Measurements from ENCODE around the gene STXBP4.

Gene STXBP4, protein sequence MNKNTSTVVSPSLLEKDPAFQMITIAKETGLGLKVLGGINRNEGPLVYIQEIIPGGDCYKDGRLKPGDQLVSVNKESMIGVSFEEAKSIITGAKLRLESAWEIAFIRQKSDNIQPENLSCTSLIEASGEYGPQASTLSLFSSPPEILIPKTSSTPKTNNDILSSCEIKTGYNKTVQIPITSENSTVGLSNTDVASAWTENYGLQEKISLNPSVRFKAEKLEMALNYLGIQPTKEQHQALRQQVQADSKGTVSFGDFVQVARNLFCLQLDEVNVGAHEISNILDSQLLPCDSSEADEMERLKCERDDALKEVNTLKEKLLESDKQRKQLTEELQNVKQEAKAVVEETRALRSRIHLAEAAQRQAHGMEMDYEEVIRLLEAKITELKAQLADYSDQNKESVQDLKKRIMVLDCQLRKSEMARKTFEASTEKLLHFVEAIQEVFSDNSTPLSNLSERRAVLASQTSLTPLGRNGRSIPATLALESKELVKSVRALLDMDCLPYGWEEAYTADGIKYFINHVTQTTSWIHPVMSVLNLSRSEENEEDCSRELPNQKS

DNA sequence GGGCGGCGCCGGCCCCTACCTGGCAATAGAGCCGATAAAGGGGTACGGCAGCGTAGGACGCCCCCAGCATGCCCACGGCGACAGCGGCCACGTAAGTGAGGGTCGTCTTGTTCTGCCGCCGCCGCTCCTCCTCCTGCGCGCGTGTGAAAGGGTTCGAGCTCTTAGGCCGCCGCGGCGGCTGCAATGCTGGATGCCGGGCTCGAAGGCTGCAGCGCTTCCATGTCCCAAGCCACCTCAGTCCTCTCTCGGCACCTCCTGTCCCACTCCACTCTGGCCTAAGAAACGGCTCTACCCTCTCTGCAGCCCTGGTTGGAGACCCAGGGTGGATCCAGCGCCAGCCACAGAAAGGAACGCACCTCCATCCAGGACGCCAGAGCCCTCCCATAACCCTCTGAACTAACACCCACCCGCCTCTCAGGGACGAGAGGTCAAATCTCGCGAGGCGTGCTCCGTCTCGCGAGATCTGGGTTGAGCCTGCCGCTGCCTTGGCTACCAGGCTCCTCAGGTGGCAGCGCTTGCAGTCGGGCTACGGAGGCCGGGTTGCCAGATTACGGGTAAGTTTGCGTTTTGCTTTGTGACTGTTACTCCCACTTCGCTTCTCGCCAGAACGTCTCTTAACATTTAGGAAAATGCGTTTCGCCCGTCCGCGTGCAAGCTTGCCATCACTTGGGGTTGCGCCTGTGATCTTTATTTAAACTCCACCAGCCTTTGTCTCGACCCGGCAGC lies at the start of gene STXBP4, which contains the start of gene COX11:
STXBP4 (plus strand) TSS at position 504 of the 726 bp plus-strand sequence. CDS start 17,455 bp downstream, outside the sequence.
COX11 (minus strand) TSS at position 393 of the 726 bp plus-strand sequence; CDS start at position 385, 8 bp downstream.
- H3K9ac ChIP-seq (ENCODE audit: low read length), result peak within 1 kb of the TSS; percentile 94
- H3K79me2 ChIP-seq (ENCODE audit: insufficient read depth, low read length), result peaks cover 16% of the 10 kb centered on the region
- peak within 1 kb of the TSS; percentile 93 for H3K4me3 ChIP-seq (ENCODE audit: low read depth, low read length, poor library complexity, severe bottlenecking)
- no peaks in the 10 kb centered on the region for H3K27me3 ChIP-seq (ENCODE audit: insufficient read depth, low read length)
- H3K36me3 ChIP-seq (ENCODE audit: insufficient read depth, low read length), result peaks cover 22% of the 10 kb centered on the region
- H3K9me2 ChIP-seq (ENCODE audit: low read depth, low read length), result no peaks in the 10 kb centered on the region
- H3K4me1 ChIP-seq (ENCODE audit: insufficient read depth, low read length, severe bottlenecking), result peaks cover 38% of the 10 kb centered on the region
- H4K20me1 ChIP-seq (ENCODE audit: insufficient read depth, low read length), result no peaks in the 10 kb centered on the region
- H3K27ac ChIP-seq (ENCODE audit: low read depth, low read length, poor library complexity, severe bottlenecking), result peak within 1 kb of the TSS; percentile 51
- H3F3A ChIP-seq (ENCODE audit: insufficient read depth, low read length), result no peaks in the 10 kb centered on the region
- no peak for TF ChIP-seq EZH2 (IDR thresholded peaks at IDR 0.05; ENCODE audit: borderline replicate concordance, low read length)
- no peak; the same call in 1 of the 2 replicates for TF ChIP-seq CTCF (IDR thresholded peaks at IDR 0.05; ENCODE audit: low read length)
- H3K9me3 ChIP-seq (ENCODE audit: low read length), result no peaks in the 10 kb centered on the region
- peak within 1 kb of the TSS; percentile 86 for H2AFZ ChIP-seq (ENCODE audit: low read length)
- H3K4me2 ChIP-seq (ENCODE audit: low read length), result peak within 1 kb of the TSS; percentile 94

DNA sequence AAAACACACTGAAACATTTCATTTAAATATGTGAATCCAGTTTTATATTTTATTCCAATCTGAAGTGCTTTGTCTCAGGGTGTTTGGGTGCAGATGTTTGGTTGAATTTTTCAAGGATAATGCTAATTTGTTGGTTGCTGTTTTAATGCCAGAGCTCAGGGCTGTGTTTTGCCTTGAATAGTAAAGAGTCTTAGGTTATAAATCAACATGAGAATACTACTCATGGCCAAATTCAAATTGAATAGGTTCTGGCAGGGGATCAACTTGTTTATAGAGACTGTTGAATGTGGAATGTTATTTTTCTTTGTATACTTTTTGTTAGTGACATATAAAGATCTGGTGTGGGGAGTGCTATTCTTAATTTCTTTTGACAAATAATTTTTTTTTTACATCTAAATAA lies 49.1 kb upstream of the STXBP4 start:
- Histone ChIP-seq H3K36me3 (ENCODE audit: insufficient read depth, low read length) (no peaks in the 10 kb centered on the region), H3K9me3 (ENCODE audit: low read length) (peaks cover 3% of the 10 kb centered on the region; the same call in 1 of the 2 replicates)
- TF ChIP-seq EZH2 (IDR thresholded peaks at IDR 0.05; ENCODE audit: borderline replicate concordance, low read length) (no peak), CTCF (IDR thresholded peaks at IDR 0.05; ENCODE audit: low read length) (no peak)

GRCh38 chr17:54920819-54921218 lies 47.7 kb upstream of the STXBP4 start:
- H3K4me2 ChIP-seq (ENCODE audit: low read length), result no peak overlapping the region
- no peak for TF ChIP-seq EZH2 (IDR thresholded peaks at IDR 0.05; ENCODE audit: borderline replicate concordance, low read length)
- TF ChIP-seq CTCF (IDR thresholded peaks at IDR 0.05; ENCODE audit: low read length), result no peak
- H3K4me1 ChIP-seq (ENCODE audit: insufficient read depth, low read length, severe bottlenecking), result no peaks in the 10 kb centered on the region
- peaks cover 3% of the 10 kb centered on the region; the same call in 1 of the 2 replicates for H3K9me3 ChIP-seq (ENCODE audit: low read length)
- H2AFZ ChIP-seq (ENCODE audit: low read length), result no peak overlapping the region
- H3K79me2 ChIP-seq (ENCODE audit: insufficient read depth, low read length), result no peaks in the 10 kb centered on the region
- H3K9me2 ChIP-seq (ENCODE audit: low read depth, low read length), result no peaks in the 10 kb centered on the region
- H3K4me3 ChIP-seq (ENCODE audit: low read depth, low read length, poor library complexity, severe bottlenecking), result no peak overlapping the region
- no peaks in the 10 kb centered on the region for H3F3A ChIP-seq (ENCODE audit: insufficient read depth, low read length)
- no peak overlapping the region for H3K27ac ChIP-seq (ENCODE audit: low read depth, low read length, poor library complexity, severe bottlenecking)
- no peak overlapping the region for H3K9ac ChIP-seq (ENCODE audit: low read length)
- H3K36me3 ChIP-seq (ENCODE audit: insufficient read depth, low read length), result no peaks in the 10 kb centered on the region
- H4K20me1 ChIP-seq (ENCODE audit: insufficient read depth, low read length), result no peaks in the 10 kb centered on the region
- H3K27me3 ChIP-seq (ENCODE audit: insufficient read depth, low read length), result no peaks in the 10 kb centered on the region

More for the DNA sequence above, 49.1 kb upstream of the STXBP4 start:
- no peaks in the 10 kb centered on the region for H3K4me1 ChIP-seq (ENCODE audit: insufficient read depth, low read length, severe bottlenecking)
- H3K9me2 ChIP-seq (ENCODE audit: low read depth, low read length), result no peaks in the 10 kb centered on the region
- no peaks in the 10 kb centered on the region for H4K20me1 ChIP-seq (ENCODE audit: insufficient read depth, low read length)
- H3K27me3 ChIP-seq (ENCODE audit: insufficient read depth, low read length), result no peaks in the 10 kb centered on the region
- H3K4me3 ChIP-seq (ENCODE audit: low read depth, low read length, poor library complexity, severe bottlenecking), result no peak overlapping the region
- H3K9ac ChIP-seq (ENCODE audit: low read length), result no peak overlapping the region
- no peaks in the 10 kb centered on the region for H3F3A ChIP-seq (ENCODE audit: insufficient read depth, low read length)
- no peak overlapping the region for H2AFZ ChIP-seq (ENCODE audit: low read length)
- no peak overlapping the region for H3K27ac ChIP-seq (ENCODE audit: low read depth, low read length, poor library complexity, severe bottlenecking)
- no peaks in the 10 kb centered on the region for H3K79me2 ChIP-seq (ENCODE audit: insufficient read depth, low read length)
- H3K4me2 ChIP-seq (ENCODE audit: low read length), result no peak overlapping the region

Data from OCI-LY1 (cell line).